Tibial nerve (tissue), 4 donors: ENCODE results near the gene TMEM220.

Experiments used
- EP300 ChIP-seq, 2 donors: sonication (generic); formaldehyde crosslinking; IDR thresholded peaks; one replicate each; pipeline ENCODE4 v1.6.1; 2017; ENCODE audit warnings: antibody characterized with exemption in 2 of 2, mild to moderate bottlenecking in 1 of 2
- TF ChIP-seq, protein P1 (sequence below), 5 experiments: fragments of 200-600 bp in 3 of 5; fragments of 450-650 bp in 2 of 5; sonication (generic) in 3 of 5; IDR thresholded peaks; one replicate each; pipeline ENCODE4 v1.5.1; 2016 to 2019; ENCODE audit warnings: antibody characterized with exemption in 5 of 5, mild to moderate bottlenecking in 3 of 5, moderate library complexity in 2 of 5

DNA sequence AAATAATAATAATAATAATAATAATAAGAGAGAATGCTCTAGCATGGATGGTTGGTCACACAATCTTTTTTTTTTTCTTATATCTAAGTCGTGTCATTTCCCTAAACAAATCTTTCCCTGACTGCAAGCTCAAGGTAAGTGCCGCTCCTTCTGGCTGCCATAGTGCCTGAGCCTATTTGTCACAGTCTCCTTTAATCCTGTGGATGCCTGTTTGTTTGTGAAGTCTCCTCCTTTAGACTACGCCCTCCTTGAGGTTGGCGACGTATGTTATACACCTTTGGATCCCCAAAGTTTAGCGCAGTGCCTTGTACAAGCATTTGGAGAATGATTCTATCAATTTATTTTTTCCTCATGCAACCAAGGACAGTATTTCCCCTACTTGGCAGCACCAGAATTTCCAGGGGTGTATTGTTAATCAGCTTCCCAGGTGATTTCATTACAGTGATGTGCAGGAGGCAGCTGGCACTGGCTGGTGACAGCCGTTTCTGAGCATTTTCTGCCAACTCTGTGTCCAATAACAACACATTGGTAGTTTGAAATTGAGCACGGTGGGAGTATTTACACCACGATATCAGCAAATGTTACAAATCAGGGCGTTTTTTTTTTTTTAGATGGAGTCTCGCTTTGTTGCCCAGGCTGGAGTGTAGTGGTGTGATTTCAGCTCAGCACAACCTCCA lies 47.4 kb upstream of the TMEM220 start:
- TF ChIP-seq, protein P1, sequence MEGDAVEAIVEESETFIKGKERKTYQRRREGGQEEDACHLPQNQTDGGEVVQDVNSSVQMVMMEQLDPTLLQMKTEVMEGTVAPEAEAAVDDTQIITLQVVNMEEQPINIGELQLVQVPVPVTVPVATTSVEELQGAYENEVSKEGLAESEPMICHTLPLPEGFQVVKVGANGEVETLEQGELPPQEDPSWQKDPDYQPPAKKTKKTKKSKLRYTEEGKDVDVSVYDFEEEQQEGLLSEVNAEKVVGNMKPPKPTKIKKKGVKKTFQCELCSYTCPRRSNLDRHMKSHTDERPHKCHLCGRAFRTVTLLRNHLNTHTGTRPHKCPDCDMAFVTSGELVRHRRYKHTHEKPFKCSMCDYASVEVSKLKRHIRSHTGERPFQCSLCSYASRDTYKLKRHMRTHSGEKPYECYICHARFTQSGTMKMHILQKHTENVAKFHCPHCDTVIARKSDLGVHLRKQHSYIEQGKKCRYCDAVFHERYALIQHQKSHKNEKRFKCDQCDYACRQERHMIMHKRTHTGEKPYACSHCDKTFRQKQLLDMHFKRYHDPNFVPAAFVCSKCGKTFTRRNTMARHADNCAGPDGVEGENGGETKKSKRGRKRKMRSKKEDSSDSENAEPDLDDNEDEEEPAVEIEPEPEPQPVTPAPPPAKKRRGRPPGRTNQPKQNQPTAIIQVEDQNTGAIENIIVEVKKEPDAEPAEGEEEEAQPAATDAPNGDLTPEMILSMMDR (IDR thresholded peaks at IDR 0.05): no peak
- no peak for TF ChIP-seq EP300 (IDR thresholded peaks at IDR 0.05)
